ENCODE results near the gene CDK2AP2. TPM values are rescaled to one million over a fixed set of nuclear protein-coding genes. Genes with fewer than 3 reads are reported as not detected.
A peak's percentile ranks its signal among the peaks of the same experiment; 100 is the strongest.
"Not testable (repeated sequence)": the region's sequence is repeated elsewhere in the genome, so short reads cannot be mapped to it uniquely, and the experiment has no call there.

CDK2AP2 gene
- total RNA-seq, 4 donors from 2014 or later, result 23.5 to 50.5 (median 34.7) TPM

GRCh38 chr11:67486481-67487195, 21.3 kb downstream of the CDK2AP2 start:
- no peak for TF ChIP-seq CTCF (IDR thresholded peaks at IDR 0.05)
- ATAC-seq (ENCODE audit: low FRiP score) (no peak), DNase-seq (ENCODE audit: low spot score) (no peak)

GRCh38 chr11:67485873-67486361, 22.0 kb downstream of the CDK2AP2 start:
- not testable (repeated sequence) for ATAC-seq (ENCODE audit: low FRiP score); DNase-seq (ENCODE audit: low spot score)

- ATAC-seq (ENCODE audit: low FRiP score), result no peak
Measured at GRCh38 chr11:67484847-67485311, 23.1 kb downstream of the CDK2AP2 start.

GRCh38 chr11:67483831-67484665, 23.9 kb downstream of the CDK2AP2 start:
- ATAC-seq (ENCODE audit: low FRiP score) (no peak), DNase-seq (ENCODE audit: low spot score) (no peak)
- TF ChIP-seq CTCF (IDR thresholded peaks at IDR 0.05), result no peak

More at GRCh38 chr11:67484847-67485311, 23.1 kb downstream of the CDK2AP2 start:
- DNase-seq (ENCODE audit: low spot score), result no peak
- no peak for TF ChIP-seq CTCF (IDR thresholded peaks at IDR 0.05)

- no peak for TF ChIP-seq CTCF (IDR thresholded peaks at IDR 0.05)
- DNase-seq (ENCODE audit: low spot score) (peak; percentile 94), ATAC-seq (ENCODE audit: low FRiP score) (peak; percentile 99)
Measured at GRCh38 chr11:67482827-67483798, 24.8 kb downstream of the CDK2AP2 start, which contains the start of gene AIP. Gene AIP, plus strand, starts transcription at chr11:67483026. Its CDS starts 133 bp downstream, at chr11:67483159.

- ATAC-seq (ENCODE audit: low FRiP score) (no peak), DNase-seq (ENCODE audit: low spot score) (no peak)
- no peak for TF ChIP-seq CTCF (IDR thresholded peaks at IDR 0.05)
Measured at GRCh38 chr11:67482275-67482826, 25.6 kb downstream of the CDK2AP2 start.

- not testable (repeated sequence) for ATAC-seq (ENCODE audit: low FRiP score); DNase-seq (ENCODE audit: low spot score)
Measured at GRCh38 chr11:67477344-67478050, 30.5 kb downstream of the CDK2AP2 start.

- not testable (repeated sequence) for ATAC-seq (ENCODE audit: low FRiP score); DNase-seq (ENCODE audit: low spot score)
Measured at GRCh38 chr11:67476692-67477091, 31.3 kb downstream of the CDK2AP2 start.

All from omental fat pad (tissue), 4 donors.